MM.1S (cell line): ENCODE data around the gene CASP9.

Source experiments
- EZH2 ChIP-seq: fragments of 300-600 bp; sonication (generic); optimal IDR thresholded peaks from 2 replicates; pipeline ENCODE3; 2017; ENCODE audit warnings: low read depth, mild to moderate bottlenecking, antibody characterized with exemption, low read length, mixed read lengths
- EZH2phosphoT487 ChIP-seq: fragments of 300-600 bp; sonication (generic); IDR thresholded peaks from 2 replicates; pipeline ENCODE4 v1.6.1; 2018; ENCODE audit warnings: antibody characterized with exemption, low read length
- TF ChIP-seq, protein P1 (sequence below): fragments of 300-600 bp; sonication (generic); IDR thresholded peaks from 2 replicates; pipeline ENCODE4 v1.5.1; 2016; ENCODE audit warnings: antibody characterized with exemption, low read length, mixed read lengths

DNA sequence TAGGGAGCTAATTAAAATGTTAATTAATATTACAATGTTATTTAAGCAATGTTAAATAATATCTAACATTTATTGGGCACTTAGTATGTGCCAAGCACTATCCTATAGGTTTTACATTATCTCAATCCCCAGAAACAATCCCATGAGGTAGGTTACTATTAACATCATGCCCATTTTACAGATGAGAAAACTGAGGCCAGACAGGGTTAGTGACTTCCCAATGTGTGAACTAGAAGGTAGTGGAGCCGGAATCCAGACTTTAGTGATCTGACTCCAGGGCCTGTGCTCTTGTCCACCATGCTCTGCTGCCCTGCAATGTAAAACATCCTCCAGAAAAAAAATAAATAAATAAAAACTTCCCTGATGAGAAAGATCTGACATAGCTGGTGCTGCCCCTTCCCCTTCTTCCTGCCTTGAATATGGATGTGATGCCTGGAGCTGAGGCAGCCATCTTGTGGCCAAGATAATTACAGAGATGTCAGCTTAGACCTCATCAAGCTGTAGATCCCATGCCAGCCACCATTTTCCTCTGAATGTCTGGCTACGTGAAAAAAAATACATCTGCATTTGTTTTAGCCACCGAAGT, 75.0 kb downstream of the CASP9 start:
- TF ChIP-seq, protein P1, sequence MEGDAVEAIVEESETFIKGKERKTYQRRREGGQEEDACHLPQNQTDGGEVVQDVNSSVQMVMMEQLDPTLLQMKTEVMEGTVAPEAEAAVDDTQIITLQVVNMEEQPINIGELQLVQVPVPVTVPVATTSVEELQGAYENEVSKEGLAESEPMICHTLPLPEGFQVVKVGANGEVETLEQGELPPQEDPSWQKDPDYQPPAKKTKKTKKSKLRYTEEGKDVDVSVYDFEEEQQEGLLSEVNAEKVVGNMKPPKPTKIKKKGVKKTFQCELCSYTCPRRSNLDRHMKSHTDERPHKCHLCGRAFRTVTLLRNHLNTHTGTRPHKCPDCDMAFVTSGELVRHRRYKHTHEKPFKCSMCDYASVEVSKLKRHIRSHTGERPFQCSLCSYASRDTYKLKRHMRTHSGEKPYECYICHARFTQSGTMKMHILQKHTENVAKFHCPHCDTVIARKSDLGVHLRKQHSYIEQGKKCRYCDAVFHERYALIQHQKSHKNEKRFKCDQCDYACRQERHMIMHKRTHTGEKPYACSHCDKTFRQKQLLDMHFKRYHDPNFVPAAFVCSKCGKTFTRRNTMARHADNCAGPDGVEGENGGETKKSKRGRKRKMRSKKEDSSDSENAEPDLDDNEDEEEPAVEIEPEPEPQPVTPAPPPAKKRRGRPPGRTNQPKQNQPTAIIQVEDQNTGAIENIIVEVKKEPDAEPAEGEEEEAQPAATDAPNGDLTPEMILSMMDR, result no peak
- no peak for TF ChIP-seq EZH2
- no peak for TF ChIP-seq EZH2phosphoT487
